Stimulated activated CD4-positive, alpha-beta T cell treated with anti-CD3 and anti-CD28 coated beads, Interleukin-12 subunit alpha, Interleukin-12 subunit beta, amount 100 ng/mL, for 48 hours (primary cell): Measurements from ENCODE around the gene GAL.

ENCODE experiments used
- DNase-seq, 3 donors: peaks; one replicate each; pipeline ENCODE4 v3.0.0-alpha.2; 2020; ENCODE audit warnings: low read depth in 2 of 3, low spot score in 1 of 3

GAL gene

GRCh38 chr11:68707527-68707926, 23.2 kb downstream of the GAL start:
- no peak for DNase-seq

GRCh38 chr11:68709062-68709461, 24.7 kb downstream of the GAL start:
- no peak for DNase-seq

GRCh38 chr11:68710409-68710808, 26.1 kb downstream of the GAL start:
- DNase-seq = no peak

- no peak for DNase-seq
These were observed 26.8 kb downstream of the GAL start for GRCh38 chr11:68711114-68711513.

- DNase-seq = no peak
These were observed 29.9 kb downstream of the GAL start for GRCh38 chr11:68714060-68714856.

- DNase-seq = no peak
These were observed 31.2 kb downstream of the GAL start for GRCh38 chr11:68715456-68716122.

- no peak for DNase-seq
These were observed 36.7 kb downstream of the GAL start for GRCh38 chr11:68721075-68721474.

- DNase-seq = no peak
These were observed 37.8 kb downstream of the GAL start for GRCh38 chr11:68722143-68722542.

GRCh38 chr11:68724293-68724692, 39.9 kb downstream of the GAL start:
- no peak for DNase-seq

- no peak for DNase-seq
These were observed 43.4 kb downstream of the GAL start for GRCh38 chr11:68727783-68728182.

- no peak for DNase-seq
These were observed 49.8 kb downstream of the GAL start for GRCh38 chr11:68734111-68734510.

- DNase-seq = no peak
These were observed 50.8 kb downstream of the GAL start for GRCh38 chr11:68735125-68735524.

- no peak for DNase-seq
These were observed 51.3 kb downstream of the GAL start for GRCh38 chr11:68735646-68736045.
